Measurements from ENCODE around the gene KRTAP6-3. TPM values are rescaled to one million over a fixed set of nuclear protein-coding genes. Genes with fewer than 3 reads are reported as not detected.

The KRTAP6-3 gene
- total and polyA plus RNA-seq, 2 experiments from 2014 or later = not detected

- no peak for DNase-seq (ENCODE audit: low read depth in 1 of 2, low spot score in 1 of 2)
- H3K4me1 ChIP-seq (ENCODE audit: low read depth) = no peaks in the 10 kb centered on the region
- no peak overlapping the region for H3K27ac ChIP-seq
- H3K36me3 ChIP-seq = no peaks in the 10 kb centered on the region
- no peak overlapping the region for H3K4me3 ChIP-seq
- H3K27me3 ChIP-seq = no peaks in the 10 kb centered on the region
- H3K9me3 ChIP-seq (ENCODE audit: low read depth) = no peaks in the 10 kb centered on the region
- TF ChIP-seq CTCF (IDR thresholded peaks at IDR 0.05; ENCODE audit: low read depth, low read length) = no peak
Observed at GRCh38 chr21:30638686-30639085, 46.4 kb downstream of the KRTAP6-3 start.

GRCh38 chr21:30642564-30642963 lies 50.3 kb downstream of the KRTAP6-3 start, which contains the start of gene KRTAP20-3:
Gene KRTAP20-3 (plus strand): TSS chr21:30642864.
- TF ChIP-seq CTCF (IDR thresholded peaks at IDR 0.05; ENCODE audit: low read depth, low read length) = no peak
- Histone ChIP-seq H3K9me3 (ENCODE audit: low read depth) (no peaks in the 10 kb centered on the region), H3K4me3 (no peak within 1 kb of the TSS), H3K4me1 (ENCODE audit: low read depth) (no peaks in the 10 kb centered on the region), H3K27ac (no peak within 1 kb of the TSS), H3K27me3 (no peaks in the 10 kb centered on the region), H3K36me3 (no peaks in the 10 kb centered on the region)
- no peak for DNase-seq (ENCODE audit: low read depth in 1 of 2, low spot score in 1 of 2)

Other genes with a start within 250 kb of the KRTAP6-3 start
- not detected in 2 replicates for gene KRTAP23-1, start 243.8 kb upstream of the KRTAP6-3 start, total RNA-seq
- not detected in 2 replicates for gene KRTAP23-1, start 243.8 kb upstream of the KRTAP6-3 start, polyA plus RNA-seq
- not detected in 2 replicates for gene KRTAP13-2, start 220.2 kb upstream of the KRTAP6-3 start, total RNA-seq
- gene KRTAP13-2, start 220.2 kb upstream of the KRTAP6-3 start, polyA plus RNA-seq = not detected in 2 replicates
- gene KRTAP13-1, start 196.4 kb upstream of the KRTAP6-3 start, total RNA-seq = not detected in 2 replicates
- not detected in 2 replicates for gene KRTAP13-1, start 196.4 kb upstream of the KRTAP6-3 start, polyA plus RNA-seq
- not detected in 2 replicates for gene KRTAP13-3, start 166.5 kb upstream of the KRTAP6-3 start, total RNA-seq
- gene KRTAP13-3, start 166.5 kb upstream of the KRTAP6-3 start, polyA plus RNA-seq = not detected in 2 replicates
- not detected in 2 replicates for gene KRTAP13-4, start 162.2 kb upstream of the KRTAP6-3 start, total RNA-seq
- gene KRTAP13-4, start 162.2 kb upstream of the KRTAP6-3 start, polyA plus RNA-seq = not detected in 2 replicates
- not detected in 2 replicates for gene KRTAP15-1, start 152.2 kb upstream of the KRTAP6-3 start, total RNA-seq
- not detected in 2 replicates for gene KRTAP15-1, start 152.2 kb upstream of the KRTAP6-3 start, polyA plus RNA-seq
- not detected in 2 replicates for gene KRTAP19-1, start 112.1 kb upstream of the KRTAP6-3 start, total RNA-seq
- gene KRTAP19-1, start 112.1 kb upstream of the KRTAP6-3 start, polyA plus RNA-seq = not detected in 2 replicates
- gene KRTAP19-2, start 105.0 kb upstream of the KRTAP6-3 start, total RNA-seq = not detected in 2 replicates
- gene KRTAP19-2, start 105.0 kb upstream of the KRTAP6-3 start, polyA plus RNA-seq = not detected in 2 replicates
- gene KRTAP19-3, start 100.4 kb upstream of the KRTAP6-3 start, total RNA-seq = not detected in 2 replicates
- gene KRTAP19-3, start 100.4 kb upstream of the KRTAP6-3 start, polyA plus RNA-seq = not detected in 2 replicates
- not detected in 2 replicates for gene KRTAP19-4, start 95.3 kb upstream of the KRTAP6-3 start, total RNA-seq
- not detected in 2 replicates for gene KRTAP19-4, start 95.3 kb upstream of the KRTAP6-3 start, polyA plus RNA-seq
- gene KRTAP19-5, start 90.3 kb upstream of the KRTAP6-3 start, total RNA-seq = not detected in 2 replicates
- not detected in 2 replicates for gene KRTAP19-5, start 90.3 kb upstream of the KRTAP6-3 start, polyA plus RNA-seq
- not detected in 2 replicates for gene KRTAP19-6, start 50.6 kb upstream of the KRTAP6-3 start, total RNA-seq
- not detected in 2 replicates for gene KRTAP19-6, start 50.6 kb upstream of the KRTAP6-3 start, polyA plus RNA-seq
- gene KRTAP19-7, start 31.1 kb upstream of the KRTAP6-3 start, total RNA-seq = not detected in 2 replicates
- gene KRTAP19-7, start 31.1 kb upstream of the KRTAP6-3 start, polyA plus RNA-seq = not detected in 2 replicates
- gene KRTAP22-2, start 2.0 kb upstream of the KRTAP6-3 start, total RNA-seq = not detected in 2 replicates
- gene KRTAP22-2, start 2.0 kb upstream of the KRTAP6-3 start, polyA plus RNA-seq = not detected in 2 replicates
- not detected in 2 replicates for gene KRTAP6-2, start 6.5 kb downstream of the KRTAP6-3 start, total RNA-seq
- gene KRTAP6-2, start 6.5 kb downstream of the KRTAP6-3 start, polyA plus RNA-seq = not detected in 2 replicates
- gene KRTAP22-1, start 8.6 kb downstream of the KRTAP6-3 start, total RNA-seq = not detected in 2 replicates
- gene KRTAP22-1, start 8.6 kb downstream of the KRTAP6-3 start, polyA plus RNA-seq = not detected in 2 replicates
- gene KRTAP6-1, start 21.5 kb downstream of the KRTAP6-3 start, total RNA-seq = not detected in 2 replicates
- gene KRTAP6-1, start 21.5 kb downstream of the KRTAP6-3 start, polyA plus RNA-seq = not detected in 2 replicates
- gene KRTAP20-1, start 24.0 kb downstream of the KRTAP6-3 start, total RNA-seq = not detected in 2 replicates
- not detected in 2 replicates for gene KRTAP20-1, start 24.0 kb downstream of the KRTAP6-3 start, polyA plus RNA-seq
- not detected in 2 replicates for gene KRTAP20-4, start 28.2 kb downstream of the KRTAP6-3 start, total RNA-seq
- not detected in 2 replicates for gene KRTAP20-4, start 28.2 kb downstream of the KRTAP6-3 start, polyA plus RNA-seq
- gene KRTAP20-2, start 42.8 kb downstream of the KRTAP6-3 start, total RNA-seq = not detected in 2 replicates
- not detected in 2 replicates for gene KRTAP20-2, start 42.8 kb downstream of the KRTAP6-3 start, polyA plus RNA-seq
- gene KRTAP20-3, start 50.4 kb downstream of the KRTAP6-3 start, total RNA-seq = not detected in 2 replicates
- gene KRTAP20-3, start 50.4 kb downstream of the KRTAP6-3 start, polyA plus RNA-seq = not detected in 2 replicates
- gene KRTAP21-3, start 126.3 kb downstream of the KRTAP6-3 start, total RNA-seq = not detected in 2 replicates
- gene KRTAP21-3, start 126.3 kb downstream of the KRTAP6-3 start, polyA plus RNA-seq = not detected in 2 replicates
- not detected in 2 replicates for gene KRTAP21-2, start 154.8 kb downstream of the KRTAP6-3 start, total RNA-seq
- not detected in 2 replicates for gene KRTAP21-2, start 154.8 kb downstream of the KRTAP6-3 start, polyA plus RNA-seq
- not detected in 2 replicates for gene KRTAP21-1, start 163.0 kb downstream of the KRTAP6-3 start, total RNA-seq
- gene KRTAP21-1, start 163.0 kb downstream of the KRTAP6-3 start, polyA plus RNA-seq = not detected in 2 replicates
- gene KRTAP8-1, start 220.8 kb downstream of the KRTAP6-3 start, total RNA-seq = not detected in 2 replicates
- not detected in 2 replicates for gene KRTAP8-1, start 220.8 kb downstream of the KRTAP6-3 start, polyA plus RNA-seq
- not detected in 2 replicates for gene KRTAP7-1, start 237.3 kb downstream of the KRTAP6-3 start, total RNA-seq
- gene KRTAP7-1, start 237.3 kb downstream of the KRTAP6-3 start, polyA plus RNA-seq = not detected in 2 replicates

Data from cardiac muscle cell (in vitro differentiated cells and primary cell).